Adrenal gland (tissue), 5 donors: ENCODE data around the gene SPAAR.

Source experiments
- POLR2A ChIP-seq, 2 donors: fragments of 450-650 bp; IDR thresholded peaks; one replicate each; pipeline ENCODE4 v1.6.1; 2017; ENCODE audit warnings: antibody characterized with exemption in 2 of 2, mild to moderate bottlenecking in 2 of 2, moderate library complexity in 1 of 2
- TF ChIP-seq, protein P1 (sequence below), 6 experiments: fragments of 450-650 bp in 4 of 6; fragments of 200-600 bp in 2 of 6; sonication (generic) in 1 of 6; IDR thresholded peaks; 1 replicate in 5 of 6; 2 replicates in 1 of 6; pipeline versions ENCODE4 v1.5.1 to v1.8.0; 2016 to 2021; ENCODE audit warnings: antibody characterized with exemption in 6 of 6, mild to moderate bottlenecking in 2 of 6, moderate library complexity in 1 of 6
- donor health status: DM: no; HTN: no; CAD: no.

DNA sequence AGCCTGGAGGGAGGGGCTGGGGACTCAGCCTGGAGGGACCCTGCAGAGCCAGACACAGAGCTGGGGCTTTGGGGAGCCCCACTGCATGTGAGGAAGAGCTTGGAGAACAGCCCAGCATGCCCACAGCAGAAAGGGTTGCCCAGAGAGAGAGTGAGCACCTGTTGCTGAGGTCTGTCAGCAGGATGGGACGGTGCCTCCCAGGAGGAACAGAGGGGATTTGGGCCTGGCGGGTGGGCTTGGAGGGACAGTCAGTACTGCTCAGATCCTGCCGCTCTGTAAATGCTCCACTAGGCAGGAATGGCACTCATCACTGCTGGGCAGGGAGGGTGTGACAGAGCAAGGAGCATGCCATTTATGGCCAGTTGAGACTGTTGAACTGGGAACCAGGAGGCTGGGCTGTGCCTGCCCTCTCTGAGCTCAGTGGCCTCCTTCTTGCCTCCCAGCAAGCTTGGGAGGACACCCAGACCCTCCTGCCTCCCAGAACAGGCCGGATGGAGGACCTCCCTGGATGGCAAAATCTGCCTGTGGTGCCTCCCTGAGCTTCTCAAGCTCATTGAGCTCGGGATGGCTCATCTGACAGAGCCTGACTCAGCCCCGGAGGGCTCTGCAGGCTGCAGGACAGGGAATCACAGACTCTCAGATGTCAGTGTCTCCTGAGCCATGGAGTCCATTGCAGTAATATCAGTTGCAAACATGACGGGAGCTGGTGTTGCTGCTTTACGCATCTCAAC is 4.1 kb upstream of the SPAAR start:
- no peak for TF ChIP-seq POLR2A (IDR thresholded peaks at IDR 0.05)
- TF ChIP-seq, protein P1, sequence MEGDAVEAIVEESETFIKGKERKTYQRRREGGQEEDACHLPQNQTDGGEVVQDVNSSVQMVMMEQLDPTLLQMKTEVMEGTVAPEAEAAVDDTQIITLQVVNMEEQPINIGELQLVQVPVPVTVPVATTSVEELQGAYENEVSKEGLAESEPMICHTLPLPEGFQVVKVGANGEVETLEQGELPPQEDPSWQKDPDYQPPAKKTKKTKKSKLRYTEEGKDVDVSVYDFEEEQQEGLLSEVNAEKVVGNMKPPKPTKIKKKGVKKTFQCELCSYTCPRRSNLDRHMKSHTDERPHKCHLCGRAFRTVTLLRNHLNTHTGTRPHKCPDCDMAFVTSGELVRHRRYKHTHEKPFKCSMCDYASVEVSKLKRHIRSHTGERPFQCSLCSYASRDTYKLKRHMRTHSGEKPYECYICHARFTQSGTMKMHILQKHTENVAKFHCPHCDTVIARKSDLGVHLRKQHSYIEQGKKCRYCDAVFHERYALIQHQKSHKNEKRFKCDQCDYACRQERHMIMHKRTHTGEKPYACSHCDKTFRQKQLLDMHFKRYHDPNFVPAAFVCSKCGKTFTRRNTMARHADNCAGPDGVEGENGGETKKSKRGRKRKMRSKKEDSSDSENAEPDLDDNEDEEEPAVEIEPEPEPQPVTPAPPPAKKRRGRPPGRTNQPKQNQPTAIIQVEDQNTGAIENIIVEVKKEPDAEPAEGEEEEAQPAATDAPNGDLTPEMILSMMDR (IDR thresholded peaks at IDR 0.05): no peak
